WI38 (cell line): ENCODE results near the gene CDCA4.

ENCODE experiments used
- H3K4me3 ChIP-seq: 2 replicates; pipeline ENCODE4 v1.5.1; 2011; ENCODE audit warnings: low read depth, mild to moderate bottlenecking, control low read depth, low read length
- TF ChIP-seq, protein P1 (sequence below): IDR thresholded peaks from 2 replicates; pipeline ENCODE4 v1.5.1; 2012; ENCODE audit warnings: low read depth, mild to moderate bottlenecking, control low read depth, low read length

The CDCA4 gene

DNA sequence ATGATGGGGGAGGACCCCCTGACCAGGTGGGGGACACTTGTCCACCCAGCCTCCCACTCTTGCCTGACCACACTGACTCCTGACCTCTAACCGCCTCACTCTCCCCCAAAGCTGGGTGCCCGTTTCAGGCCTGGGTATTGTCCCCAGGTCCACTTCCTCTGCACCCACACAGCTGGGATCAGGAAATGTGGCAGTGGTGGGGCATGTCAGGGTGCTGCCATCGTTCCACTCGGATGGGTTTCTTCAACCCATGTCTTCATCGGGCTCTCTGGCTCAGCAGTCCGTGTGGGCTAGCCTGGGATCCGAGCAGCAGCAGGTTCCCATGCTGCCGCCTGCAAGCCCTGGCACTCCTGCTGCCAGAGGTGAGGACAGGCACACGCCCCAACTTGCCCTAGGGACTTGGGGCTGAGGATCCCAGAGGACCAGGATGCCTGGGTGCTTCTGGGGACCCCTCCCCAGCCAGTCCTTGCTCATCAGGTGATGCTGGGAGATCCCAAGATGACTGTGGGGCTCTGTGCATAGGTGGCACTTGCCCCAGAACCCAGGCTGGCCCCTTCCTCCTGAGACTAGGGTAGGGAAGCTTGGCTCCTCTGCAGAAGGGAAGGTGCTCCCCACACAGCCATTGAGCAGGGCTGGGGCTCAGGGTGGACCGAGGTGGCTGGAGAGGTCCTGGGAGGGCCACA is 38.2 kb downstream of the CDCA4 start:
- H3K4me3 ChIP-seq = no peak overlapping the region

DNA sequence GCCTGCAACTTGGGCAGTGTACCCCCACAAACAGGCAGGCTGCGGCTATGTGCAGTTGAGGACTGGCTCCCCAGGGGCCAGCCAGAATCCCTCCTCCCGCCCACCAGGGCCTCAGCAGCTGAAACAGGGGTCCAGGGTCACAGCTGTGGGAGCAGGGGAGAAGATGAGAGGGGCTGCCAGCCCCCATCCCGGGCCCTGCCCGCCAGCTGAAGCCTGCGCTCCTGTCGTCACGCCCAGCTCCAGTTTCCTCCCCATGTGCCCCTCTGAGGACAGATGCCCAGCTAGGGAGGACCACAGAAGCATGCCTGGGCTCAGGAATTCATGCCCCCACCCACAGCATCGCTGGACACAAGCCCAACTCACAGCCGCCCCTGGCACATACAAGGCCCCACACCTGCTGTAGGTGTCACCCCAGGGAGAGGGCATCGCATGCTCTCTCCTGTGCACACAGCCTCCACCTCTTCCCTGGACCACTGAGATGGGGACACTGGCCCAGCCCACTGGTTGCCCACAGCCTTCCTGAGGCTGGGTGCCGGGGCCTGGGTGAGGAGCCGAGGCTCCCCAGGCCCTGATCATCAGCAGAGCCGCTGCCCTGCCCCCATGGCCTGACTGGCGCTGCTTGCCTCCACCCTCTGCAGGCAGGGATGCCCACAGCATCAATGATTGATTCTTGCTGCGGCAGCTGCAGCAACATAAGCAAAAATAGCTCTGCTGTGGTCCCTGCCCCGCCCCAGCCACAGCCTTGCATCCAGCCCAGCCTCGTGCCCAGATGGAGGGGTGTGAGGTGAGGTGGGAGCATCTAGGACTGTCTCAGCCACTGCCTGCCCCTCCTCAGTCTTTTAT is 39.0 kb downstream of the CDCA4 start:
- no peak overlapping the region for H3K4me3 ChIP-seq
- TF ChIP-seq, protein P1, sequence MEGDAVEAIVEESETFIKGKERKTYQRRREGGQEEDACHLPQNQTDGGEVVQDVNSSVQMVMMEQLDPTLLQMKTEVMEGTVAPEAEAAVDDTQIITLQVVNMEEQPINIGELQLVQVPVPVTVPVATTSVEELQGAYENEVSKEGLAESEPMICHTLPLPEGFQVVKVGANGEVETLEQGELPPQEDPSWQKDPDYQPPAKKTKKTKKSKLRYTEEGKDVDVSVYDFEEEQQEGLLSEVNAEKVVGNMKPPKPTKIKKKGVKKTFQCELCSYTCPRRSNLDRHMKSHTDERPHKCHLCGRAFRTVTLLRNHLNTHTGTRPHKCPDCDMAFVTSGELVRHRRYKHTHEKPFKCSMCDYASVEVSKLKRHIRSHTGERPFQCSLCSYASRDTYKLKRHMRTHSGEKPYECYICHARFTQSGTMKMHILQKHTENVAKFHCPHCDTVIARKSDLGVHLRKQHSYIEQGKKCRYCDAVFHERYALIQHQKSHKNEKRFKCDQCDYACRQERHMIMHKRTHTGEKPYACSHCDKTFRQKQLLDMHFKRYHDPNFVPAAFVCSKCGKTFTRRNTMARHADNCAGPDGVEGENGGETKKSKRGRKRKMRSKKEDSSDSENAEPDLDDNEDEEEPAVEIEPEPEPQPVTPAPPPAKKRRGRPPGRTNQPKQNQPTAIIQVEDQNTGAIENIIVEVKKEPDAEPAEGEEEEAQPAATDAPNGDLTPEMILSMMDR = no peak

More for the DNA sequence above, 38.2 kb downstream of the CDCA4 start:
- TF ChIP-seq, protein P1 = no peak

DNA sequence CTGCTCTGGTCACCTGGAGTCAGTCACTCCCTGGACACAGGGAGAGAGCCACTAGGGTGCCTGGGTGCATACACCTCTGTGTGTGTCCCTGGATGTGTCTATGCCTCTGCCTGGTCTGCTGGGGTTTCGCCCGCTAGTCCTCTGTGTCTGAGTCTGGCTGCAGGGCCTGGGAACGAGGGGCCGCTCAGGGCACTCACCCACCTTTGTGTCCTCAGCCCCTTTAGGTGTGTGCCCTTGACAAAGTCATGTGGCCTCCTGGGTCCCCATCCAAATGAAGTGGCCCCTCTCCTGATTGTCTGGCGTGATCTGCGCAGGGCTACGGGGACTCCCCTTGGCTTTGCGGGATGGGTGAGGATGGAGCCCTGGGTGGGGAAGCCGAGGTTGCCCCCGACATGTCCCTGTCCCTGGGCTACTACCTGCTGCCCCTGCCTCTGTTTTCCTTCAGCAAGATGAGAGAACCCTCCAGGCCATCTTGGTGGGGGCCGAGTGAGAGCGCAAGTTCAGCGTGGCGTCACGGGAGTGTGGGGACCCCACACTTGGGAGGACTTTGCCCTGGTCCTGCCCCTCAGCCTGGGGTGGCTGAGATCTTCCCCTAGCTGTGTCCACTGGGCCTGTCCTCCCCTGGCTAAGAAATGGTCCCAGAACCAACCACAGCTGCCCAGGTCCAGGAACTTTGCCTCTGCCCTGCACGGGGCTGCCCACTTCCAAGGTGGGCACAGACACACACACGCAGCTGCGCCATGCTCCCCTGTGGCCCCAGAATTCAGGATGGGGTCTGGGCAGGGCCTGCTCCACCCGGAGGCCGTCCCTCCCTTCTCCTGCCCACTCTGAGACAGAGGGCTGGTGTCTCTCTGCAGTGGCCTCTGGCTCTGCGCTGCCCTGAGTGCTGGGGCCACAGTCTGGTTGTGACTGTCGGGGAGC is 40.0 kb downstream of the CDCA4 start:
- H3K4me3 ChIP-seq = no peak overlapping the region
- TF ChIP-seq, protein P1 = no peak

DNA sequence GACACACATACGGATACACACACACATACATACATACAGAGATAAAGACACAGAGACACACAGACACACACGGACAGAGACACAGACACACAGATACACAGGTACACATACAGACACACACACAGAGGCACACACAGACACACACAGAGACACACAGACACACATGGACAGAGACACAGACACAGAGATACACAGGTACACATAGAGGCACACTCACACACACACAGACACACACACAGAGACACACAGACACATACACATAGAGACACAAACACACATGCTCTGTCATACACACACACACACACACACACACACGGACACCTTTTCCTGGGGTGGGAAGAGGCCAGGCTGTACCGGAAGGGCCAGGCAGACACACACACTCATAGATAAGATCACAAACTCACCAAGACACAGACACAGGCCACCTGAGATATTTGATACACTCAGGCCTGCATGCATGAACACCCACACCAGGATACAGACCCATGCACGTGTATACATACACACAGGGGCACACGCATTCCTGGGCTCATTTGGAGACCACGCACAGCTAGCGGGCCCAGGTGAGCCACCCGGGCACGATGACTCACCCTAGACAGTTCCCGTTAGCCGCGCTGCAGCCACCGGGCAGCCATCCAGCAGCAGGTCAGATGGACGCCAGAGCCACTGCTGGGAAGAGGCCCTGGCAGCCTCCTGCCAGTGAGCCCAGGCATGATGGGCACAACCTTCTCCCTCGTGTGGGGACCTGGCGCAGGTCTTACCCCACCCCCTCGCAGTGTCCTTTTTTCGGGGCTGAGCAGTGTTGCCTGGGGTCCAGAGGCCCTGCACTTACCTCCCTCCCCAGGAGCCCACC is 40.9 kb downstream of the CDCA4 start:
- H3K4me3 ChIP-seq = no peak overlapping the region
- TF ChIP-seq, protein P1 = no peak

DNA sequence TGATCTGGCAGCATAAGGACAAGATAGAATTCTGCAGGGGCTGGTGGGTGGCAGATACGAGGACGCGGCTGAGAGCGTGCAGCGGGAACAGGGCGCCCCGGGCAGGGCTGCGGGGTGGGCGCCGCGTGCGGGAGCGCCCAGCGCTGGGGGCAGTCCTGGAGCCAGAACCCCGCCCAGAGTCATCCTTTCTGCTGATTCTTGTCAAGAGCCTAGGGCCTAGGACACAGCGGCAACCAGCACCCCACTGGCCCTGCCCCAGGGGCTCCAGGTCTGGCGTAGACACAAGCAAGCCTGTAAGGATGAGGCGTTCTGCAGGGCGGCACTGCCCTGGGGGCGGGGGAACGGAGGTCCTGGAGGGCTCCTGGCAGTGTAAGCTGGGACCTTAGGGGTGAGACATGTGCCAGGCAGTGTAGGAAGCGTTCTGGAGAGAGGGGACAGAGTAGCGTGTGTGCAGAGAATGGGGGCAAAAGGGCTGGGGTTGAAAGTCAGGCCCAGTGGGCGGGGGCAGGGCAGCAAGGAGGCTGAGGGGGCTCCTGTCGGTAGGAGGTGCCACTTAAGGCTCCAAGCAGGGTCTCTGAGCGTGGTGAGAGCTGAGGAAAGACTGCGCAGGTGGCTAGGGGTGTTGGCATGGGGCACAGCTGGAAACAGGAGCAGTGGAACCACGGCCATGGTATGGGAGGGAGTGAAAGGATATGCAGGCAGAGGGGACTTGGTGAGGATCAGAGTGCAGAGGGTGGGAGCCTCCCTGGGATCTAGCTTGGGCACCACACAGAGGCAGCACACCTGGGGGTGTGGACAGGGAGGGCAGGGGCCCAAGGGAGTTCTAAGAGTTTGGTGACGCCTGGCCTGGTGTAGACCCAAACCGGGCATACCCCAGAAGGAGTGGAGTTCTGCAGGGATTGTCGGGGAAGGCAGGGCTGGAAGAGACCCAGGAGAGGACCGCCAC is 41.9 kb downstream of the CDCA4 start:
- H3K4me3 ChIP-seq = peak overlapping the region; percentile 21; the same call in 1 of the 2 replicates

More for the DNA sequence above, 41.9 kb downstream of the CDCA4 start:
- TF ChIP-seq, protein P1 = no peak
